ENCODE data around the gene SPRED2. TPM values are rescaled to one million over a fixed set of nuclear protein-coding genes. Genes with fewer than 3 reads are reported as not detected.
"Not testable (repeated sequence)": the region's sequence is repeated elsewhere in the genome, so short reads cannot be mapped to it uniquely, and the experiment has no call there.

SPRED2 gene
- total RNA-seq, 2 experiments from 2014 or later: 12.2 to 12.6 TPM

DNA sequence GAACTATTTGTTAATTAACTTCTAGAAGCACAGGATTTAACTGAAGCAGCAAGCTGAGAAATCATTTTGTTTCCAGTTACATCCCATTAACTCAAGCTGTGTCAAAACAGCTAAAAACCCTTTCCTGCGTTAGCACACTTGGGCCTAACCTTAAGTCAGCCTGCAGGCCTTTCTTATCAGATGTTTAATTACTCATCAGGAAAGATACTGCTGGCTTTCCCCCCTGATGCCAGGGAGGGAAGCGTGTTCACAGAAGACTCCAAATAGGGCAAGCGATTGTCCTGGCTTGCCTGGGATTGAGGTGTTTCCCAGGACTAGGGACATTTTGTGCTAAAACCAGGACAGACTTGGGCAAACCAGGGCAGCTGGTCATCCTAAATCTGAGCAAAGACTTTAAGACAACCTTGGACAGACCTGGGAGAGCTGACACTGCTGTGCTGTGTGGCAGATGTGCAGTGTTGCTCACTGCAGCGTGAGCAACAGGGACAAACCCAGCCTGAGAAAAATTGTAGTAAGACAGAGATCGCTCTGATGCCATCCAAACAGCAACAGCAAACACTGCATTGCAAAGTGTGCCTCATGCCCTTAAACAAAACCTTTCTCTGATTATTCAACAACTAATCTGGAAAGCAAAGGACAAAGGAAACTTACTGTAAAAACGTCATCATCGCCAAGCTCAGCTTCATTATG lies 100.9 kb downstream of the SPRED2 start:
- Mint-ChIP-seq H3K27ac (no peak overlapping the region), H3K36me3 (ENCODE audit: low read depth) (peaks cover 10% of the 10 kb centered on the region), H3K4me3 (no peak overlapping the region), H3K27me3 (no peaks in the 10 kb centered on the region), H3K4me1 (no peaks in the 10 kb centered on the region), H3K9me3 (no peaks in the 10 kb centered on the region)
- DNase-seq: no peak
- POLR2A ChIA-PET: no interaction called here
- CTCF ChIA-PET: interaction anchor here (1.9 kb wide), 1 partner anchor 10 kb away, joined by 6 read pairs; no protein-coding TSS in a partner anchor

DNA sequence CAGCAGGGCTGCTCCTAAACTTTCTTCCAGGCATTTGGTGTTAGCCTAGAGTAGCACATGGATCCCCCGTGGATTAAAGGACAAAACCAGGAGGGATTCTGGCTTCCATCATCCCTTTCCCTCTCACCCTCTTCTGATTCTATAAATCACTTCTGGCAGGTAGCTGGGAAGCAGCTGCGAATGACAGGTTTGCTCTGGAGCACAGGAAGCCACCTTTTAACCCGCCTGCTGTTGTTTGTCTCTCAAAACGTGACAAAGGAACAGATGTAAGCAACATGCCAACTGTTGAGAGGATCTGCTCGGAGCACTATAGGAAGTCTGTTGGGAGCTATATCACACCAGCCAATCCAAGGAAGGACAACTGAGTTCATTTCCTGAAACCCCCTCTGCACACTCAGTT lies 102.9 kb downstream of the SPRED2 start:
- Mint-ChIP-seq H3K4me1 (no peaks in the 10 kb centered on the region), H3K36me3 (ENCODE audit: low read depth) (peaks cover 9% of the 10 kb centered on the region), H3K4me3 (no peak overlapping the region), H3K27me3 (no peaks in the 10 kb centered on the region), H3K9me3 (no peaks in the 10 kb centered on the region), H3K27ac (no peak overlapping the region)
- POLR2A ChIA-PET: no interaction called here
- no peak for DNase-seq
- CTCF ChIA-PET: no interaction called here

DNA sequence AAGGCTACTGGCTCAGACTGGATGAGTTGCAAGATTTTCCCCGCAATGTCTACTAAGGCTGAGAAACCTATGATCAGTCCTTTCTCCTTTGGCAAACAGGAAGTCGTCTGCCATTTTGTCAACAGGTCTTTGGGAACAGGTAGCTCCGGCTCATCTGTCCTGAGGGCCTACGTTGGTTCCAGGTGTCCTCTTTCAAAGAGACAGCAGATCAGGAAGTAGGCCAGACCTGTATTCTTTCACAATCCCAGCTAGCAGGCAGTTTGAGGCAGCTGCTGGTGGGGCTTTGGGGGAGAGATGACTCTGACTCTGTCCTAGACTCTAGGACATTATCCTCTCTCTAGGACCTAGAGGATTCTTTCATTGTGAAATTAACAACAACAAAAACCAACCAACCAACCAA lies 106.1 kb downstream of the SPRED2 start:
- Mint-ChIP-seq H3K27ac (no peak overlapping the region), H3K4me3 (no peak overlapping the region), H3K4me1 (peaks cover 3% of the 10 kb centered on the region), H3K36me3 (ENCODE audit: low read depth) (peaks cover 8% of the 10 kb centered on the region), H3K9me3 (no peaks in the 10 kb centered on the region), H3K27me3 (no peaks in the 10 kb centered on the region)
- CTCF ChIA-PET: no interaction called here
- no peak for DNase-seq
- POLR2A ChIA-PET: no interaction called here

DNA sequence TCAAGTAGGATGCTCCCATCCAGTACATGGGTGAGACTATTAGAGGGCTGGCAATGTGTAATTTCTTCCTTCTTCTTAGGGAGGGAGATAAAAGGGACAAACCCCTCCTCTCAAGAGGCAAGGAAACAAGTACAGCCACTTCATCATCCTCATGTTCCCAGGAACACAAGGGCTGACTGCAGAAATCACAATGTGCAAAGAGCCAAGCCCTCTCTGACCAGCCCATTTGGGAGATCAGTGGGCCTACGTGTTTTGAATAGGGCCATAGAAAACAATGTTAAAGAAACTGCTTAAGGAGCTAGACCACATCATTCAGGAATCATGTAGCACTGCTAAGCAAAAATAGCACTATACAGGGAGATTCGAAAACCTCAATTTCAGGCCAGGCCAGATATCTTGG lies 107.3 kb downstream of the SPRED2 start:
- Mint-ChIP-seq H3K4me1 (peaks cover 13% of the 10 kb centered on the region), H3K36me3 (ENCODE audit: low read depth) (peaks cover 8% of the 10 kb centered on the region), H3K9me3 (no peaks in the 10 kb centered on the region), H3K4me3 (no peak overlapping the region), H3K27me3 (no peaks in the 10 kb centered on the region), H3K27ac (no peak overlapping the region)
- ChIA-PET CTCF (interaction anchor here (1.0 kb wide), 1 partner anchor 249 kb away, joined by 3 read pairs; no protein-coding TSS in a partner anchor), POLR2A (no interaction called here)
- DNase-seq: no peak

DNA sequence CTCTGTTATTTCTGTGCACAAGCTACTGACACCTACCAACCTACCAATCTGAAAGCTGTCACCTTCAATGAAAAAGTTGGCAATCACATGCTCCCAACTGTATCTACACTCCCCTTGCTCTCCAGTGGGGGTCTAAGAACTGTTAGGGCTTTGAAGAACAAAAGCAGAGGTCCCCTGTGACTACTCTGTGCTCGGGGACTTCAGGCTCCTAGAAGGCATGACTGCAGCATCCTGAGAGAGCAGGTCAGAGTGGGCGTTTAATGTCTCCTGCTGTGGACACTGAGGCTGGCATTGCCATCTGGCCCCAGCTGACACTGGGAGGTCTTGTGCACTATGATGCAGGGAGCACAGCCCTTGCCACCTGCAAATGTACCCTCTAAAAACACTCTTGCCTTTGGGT lies 111.5 kb downstream of the SPRED2 start:
- Mint-ChIP-seq H3K27ac (peak overlapping the region; percentile 90), H3K4me3 (no peak overlapping the region), H3K4me1 (peaks cover 38% of the 10 kb centered on the region), H3K36me3 (ENCODE audit: low read depth) (peaks cover 24% of the 10 kb centered on the region), H3K27me3 (no peaks in the 10 kb centered on the region), H3K9me3 (no peaks in the 10 kb centered on the region)
- no peak for DNase-seq
- ChIA-PET POLR2A (interaction anchor here (1.2 to 2.9 kb wide), 9 partner anchors 20 to 115 kb away, joined by 5 to 39 read pairs (median 12); partner anchors contain the start of genes ACTR2 and SPRED2), CTCF (interaction anchor here (0.8 to 1.8 kb wide), 12 partner anchors 12 to 253 kb away, joined by 3 to 8 read pairs (median 4); no protein-coding TSS in a partner anchor)

DNA sequence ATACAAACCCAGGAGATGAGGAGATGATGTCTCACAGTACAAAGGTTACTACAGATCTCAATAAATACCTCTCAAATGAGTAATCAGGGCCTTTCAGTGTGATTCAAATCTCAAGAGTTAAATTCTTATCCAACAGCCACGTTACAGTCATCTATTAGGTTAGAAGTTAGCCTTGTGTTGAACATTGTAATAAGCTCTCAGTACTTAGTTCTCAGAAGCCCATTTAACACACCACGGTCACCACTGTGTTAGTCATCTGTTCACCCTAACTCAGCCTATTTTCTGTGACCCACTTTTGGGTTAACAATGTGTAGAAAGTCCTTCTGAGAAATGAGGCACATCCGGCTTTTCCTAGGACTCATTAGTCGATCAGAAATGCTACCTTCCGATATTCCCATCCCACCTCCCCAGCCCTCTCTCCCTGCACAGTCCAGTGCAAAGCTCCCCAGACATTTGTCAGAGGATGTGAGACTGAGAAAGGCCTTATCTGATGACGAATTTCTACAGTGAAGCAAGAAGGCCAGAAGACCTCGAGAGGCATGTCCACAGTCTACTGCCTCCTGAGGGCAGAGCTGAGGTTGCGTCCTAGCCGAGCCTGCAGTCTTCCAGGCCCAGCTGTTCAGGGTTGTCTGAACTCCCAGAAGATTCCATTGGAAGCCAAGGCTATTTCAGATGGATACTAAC lies 112.2 kb downstream of the SPRED2 start:
- DNase-seq: peak; percentile 43
- H3K27me3 Mint-ChIP-seq: no peaks in the 10 kb centered on the region
- POLR2A ChIA-PET: interaction anchor here (0.7 to 2.9 kb wide), 11 partner anchors 20 to 116 kb away, joined by 3 to 39 read pairs (median 6); partner anchors contain the start of genes ACTR2 and SPRED2
- H3K36me3 Mint-ChIP-seq (ENCODE audit: low read depth): peaks cover 26% of the 10 kb centered on the region
- CTCF ChIA-PET: interaction anchor here (0.7 to 1.8 kb wide), 15 partner anchors 13 to 234 kb away, joined by 3 to 8 read pairs (median 4); no protein-coding TSS in a partner anchor
- H3K4me1 Mint-ChIP-seq: peaks cover 38% of the 10 kb centered on the region
- no peaks in the 10 kb centered on the region for H3K9me3 Mint-ChIP-seq
- H3K4me3 Mint-ChIP-seq: peak overlapping the region; percentile 48
- H3K27ac Mint-ChIP-seq: peak overlapping the region; percentile 90

DNA sequence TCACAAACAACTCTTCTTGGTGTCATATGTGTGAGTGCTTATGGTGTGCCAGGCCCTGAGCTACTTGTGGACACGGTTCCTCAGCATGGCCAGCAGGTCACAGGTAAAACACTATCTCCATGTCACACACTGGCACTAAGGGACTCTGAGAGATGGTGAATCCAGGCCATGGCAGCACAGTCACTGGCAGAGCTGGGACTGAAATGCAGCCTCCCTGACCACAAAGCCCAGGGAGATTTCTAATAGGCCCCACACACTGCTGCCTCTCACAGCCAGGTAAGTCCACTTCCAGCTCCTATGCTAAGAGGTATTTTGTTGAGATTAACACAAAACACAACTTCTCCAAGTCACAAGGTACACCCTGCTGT lies 112.7 kb downstream of the SPRED2 start:
- peak overlapping the region; percentile 90 for H3K27ac Mint-ChIP-seq
- CTCF ChIA-PET: interaction anchor here (0.7 to 1.8 kb wide), 11 partner anchors 15 to 234 kb away, joined by 3 to 8 read pairs (median 4); no protein-coding TSS in a partner anchor
- no peaks in the 10 kb centered on the region for H3K27me3 Mint-ChIP-seq
- peak overlapping the region; percentile 12 for H3K4me3 Mint-ChIP-seq
- no peak for DNase-seq
- peaks cover 38% of the 10 kb centered on the region for H3K4me1 Mint-ChIP-seq
- H3K9me3 Mint-ChIP-seq: no peaks in the 10 kb centered on the region
- POLR2A ChIA-PET: interaction anchor here (0.7 to 2.9 kb wide), 13 partner anchors 15 to 117 kb away, joined by 3 to 39 read pairs (median 6); partner anchors contain the start of genes ACTR2 and SPRED2
- peaks cover 28% of the 10 kb centered on the region for H3K36me3 Mint-ChIP-seq (ENCODE audit: low read depth)

DNA sequence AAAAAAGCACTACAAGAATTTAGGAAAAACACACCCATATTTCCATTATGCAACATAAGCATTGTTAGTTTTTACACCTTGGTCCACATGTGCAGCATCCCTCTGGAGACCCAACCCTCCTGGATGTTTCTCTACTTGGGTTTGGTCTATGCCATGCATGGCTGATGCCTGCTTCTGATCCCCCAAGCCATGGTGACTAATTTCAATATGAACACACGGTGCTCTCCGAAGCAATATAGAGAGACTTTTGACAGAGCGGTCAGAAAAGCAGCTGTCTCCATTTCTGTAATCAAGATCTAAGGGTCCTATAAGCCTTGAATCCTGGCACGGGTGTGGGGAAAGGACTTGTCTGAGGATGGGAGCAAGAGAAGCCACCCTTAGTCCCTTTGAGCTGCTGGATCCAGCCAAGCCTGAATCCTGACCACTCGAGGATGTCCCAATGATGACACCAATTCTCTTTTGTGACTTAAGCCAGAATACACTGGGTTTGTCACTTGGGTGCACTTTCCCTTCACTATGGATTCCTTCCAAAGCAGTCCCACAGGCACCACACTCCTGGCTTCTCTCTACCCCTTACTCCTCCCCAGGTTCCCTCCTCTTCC lies 113.2 kb downstream of the SPRED2 start:
- H3K4me1 Mint-ChIP-seq: peaks cover 38% of the 10 kb centered on the region
- ChIA-PET POLR2A (interaction anchor here (0.8 to 2.9 kb wide), 9 partner anchors 15 to 117 kb away, joined by 4 to 39 read pairs (median 12); partner anchors contain the start of gene SPRED2), CTCF (interaction anchor here (1.1 to 1.6 kb wide), 4 partner anchors 15 to 64 kb away, joined by 3 to 5 read pairs (median 4); no protein-coding TSS in a partner anchor)
- peak overlapping the region; percentile 12 for H3K4me3 Mint-ChIP-seq
- no peak for DNase-seq
- no peaks in the 10 kb centered on the region for H3K9me3 Mint-ChIP-seq
- no peaks in the 10 kb centered on the region for H3K27me3 Mint-ChIP-seq
- H3K36me3 Mint-ChIP-seq (ENCODE audit: low read depth): peaks cover 32% of the 10 kb centered on the region
- H3K27ac Mint-ChIP-seq: peak overlapping the region; percentile 90

DNA sequence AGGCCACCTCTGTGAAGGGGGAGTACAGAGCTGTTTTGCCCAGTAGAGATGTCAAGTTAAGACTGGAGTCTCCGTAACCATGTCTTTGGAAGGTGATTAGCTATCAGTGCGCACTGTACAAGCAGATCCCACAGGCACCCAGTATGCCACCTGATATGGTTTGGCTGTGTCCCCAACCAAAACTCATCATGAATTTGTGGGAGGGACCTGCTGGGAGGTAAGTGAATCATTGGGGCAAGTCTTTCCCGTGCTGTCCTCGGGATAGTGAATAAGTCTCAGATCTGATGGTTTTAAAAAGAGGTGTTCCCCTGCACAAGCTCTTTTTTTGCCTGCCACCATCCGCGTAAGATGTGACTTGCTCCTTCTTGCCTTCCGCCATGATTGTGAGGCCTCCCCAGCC lies 114.6 kb downstream of the SPRED2 start:
- Mint-ChIP-seq H3K4me3 (no peak overlapping the region), H3K27me3 (no peaks in the 10 kb centered on the region), H3K36me3 (ENCODE audit: low read depth) (peaks cover 43% of the 10 kb centered on the region), H3K4me1 (peaks cover 36% of the 10 kb centered on the region), H3K9me3 (no peaks in the 10 kb centered on the region), H3K27ac (no peak overlapping the region)
- ChIA-PET CTCF (no interaction called here), POLR2A (no interaction called here)
- peak; percentile 1 for DNase-seq

DNA sequence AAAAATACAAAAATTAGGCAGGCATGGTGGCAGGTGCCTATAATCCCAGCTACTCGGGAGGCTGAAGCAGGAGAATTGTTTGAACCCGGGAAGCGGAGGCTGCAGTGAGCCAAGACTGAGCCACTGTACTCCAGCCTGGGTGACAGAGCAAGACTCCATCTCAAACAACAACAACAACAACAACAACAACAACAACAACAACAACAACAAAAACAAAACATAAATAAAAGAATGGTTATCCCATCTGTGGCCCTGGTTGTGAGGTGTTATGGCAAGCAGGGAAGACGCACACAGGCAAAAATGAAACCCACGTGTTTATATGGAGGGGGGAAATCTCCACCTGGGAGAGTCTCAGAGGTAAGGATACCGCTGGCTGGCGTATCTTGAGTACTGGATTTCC lies 115.0 kb downstream of the SPRED2 start:
- H3K36me3 Mint-ChIP-seq (ENCODE audit: low read depth): peaks cover 48% of the 10 kb centered on the region
- peaks cover 36% of the 10 kb centered on the region for H3K4me1 Mint-ChIP-seq
- POLR2A ChIA-PET, H3K27me3 Mint-ChIP-seq, H3K27ac Mint-ChIP-seq, H3K9me3 Mint-ChIP-seq, DNase-seq, H3K4me3 Mint-ChIP-seq: not testable (repeated sequence)
- CTCF ChIA-PET: interaction anchor here (1.0 kb wide), 1 partner anchor 45 kb away, joined by 3 read pairs; no protein-coding TSS in a partner anchor

DNA sequence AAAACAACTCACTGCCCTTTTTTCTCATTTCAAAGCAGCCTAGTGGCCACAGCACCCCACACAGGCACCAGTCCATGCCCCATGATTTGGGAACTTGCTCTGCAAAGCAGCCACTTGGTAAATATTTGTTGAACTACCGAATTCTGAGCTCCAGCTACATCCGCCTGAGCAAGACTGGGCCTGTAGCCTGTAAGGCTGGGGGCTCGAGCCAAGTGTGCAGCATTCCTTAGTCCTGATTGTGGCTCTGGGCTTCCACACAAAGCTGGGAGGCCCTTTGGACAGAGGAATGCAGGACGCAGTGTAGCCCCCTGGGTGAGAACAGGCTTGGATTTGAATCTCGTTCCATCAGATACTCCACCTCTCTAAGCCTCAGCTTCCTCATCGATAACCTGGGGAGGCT lies 116.3 kb downstream of the SPRED2 start:
- peaks cover 48% of the 10 kb centered on the region for H3K36me3 Mint-ChIP-seq (ENCODE audit: low read depth)
- POLR2A ChIA-PET: no interaction called here
- no peak for DNase-seq
- CTCF ChIA-PET: no interaction called here
- peaks cover 35% of the 10 kb centered on the region for H3K4me1 Mint-ChIP-seq
- H3K4me3 Mint-ChIP-seq: no peak overlapping the region
- no peaks in the 10 kb centered on the region for H3K27me3 Mint-ChIP-seq
- H3K9me3 Mint-ChIP-seq: no peaks in the 10 kb centered on the region
- no peak overlapping the region for H3K27ac Mint-ChIP-seq

DNA sequence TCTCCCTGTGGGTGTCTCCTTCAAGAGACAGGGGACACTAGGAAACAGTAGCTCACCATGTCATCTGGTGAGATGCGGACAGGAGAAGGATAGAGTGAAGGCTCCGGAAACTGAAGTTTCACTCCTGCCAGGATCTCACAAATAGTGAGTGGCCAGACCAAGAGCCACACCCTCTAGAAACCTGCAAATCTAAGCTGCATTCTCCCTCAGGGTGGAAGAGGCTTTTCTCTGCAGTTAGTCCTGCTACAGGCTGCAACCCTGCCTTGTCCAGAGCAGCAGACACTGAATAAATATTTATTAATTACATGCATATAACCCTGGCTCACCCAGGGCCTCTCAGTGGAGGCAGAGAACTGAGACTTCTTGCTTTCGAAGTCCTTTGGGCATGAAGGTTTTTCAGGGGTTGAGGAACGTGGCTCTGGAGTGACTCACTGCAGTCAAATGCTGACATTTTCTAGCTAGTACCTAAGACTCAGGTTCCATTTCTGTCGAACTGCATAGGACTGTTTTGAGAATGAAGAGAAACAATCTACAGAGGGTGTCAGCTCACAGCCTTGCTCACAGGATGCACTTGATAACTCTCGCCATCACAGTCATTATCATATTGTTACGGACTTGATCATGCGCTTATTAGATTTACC lies 117.5 kb downstream of the SPRED2 start:
- peaks cover 23% of the 10 kb centered on the region for H3K4me1 Mint-ChIP-seq
- peaks cover 48% of the 10 kb centered on the region for H3K36me3 Mint-ChIP-seq (ENCODE audit: low read depth)
- no peaks in the 10 kb centered on the region for H3K27me3 Mint-ChIP-seq
- CTCF ChIA-PET: no interaction called here
- no peak overlapping the region for H3K27ac Mint-ChIP-seq
- H3K9me3 Mint-ChIP-seq: no peaks in the 10 kb centered on the region
- no peak overlapping the region for H3K4me3 Mint-ChIP-seq
- POLR2A ChIA-PET: no interaction called here
- DNase-seq: no peak

DNA sequence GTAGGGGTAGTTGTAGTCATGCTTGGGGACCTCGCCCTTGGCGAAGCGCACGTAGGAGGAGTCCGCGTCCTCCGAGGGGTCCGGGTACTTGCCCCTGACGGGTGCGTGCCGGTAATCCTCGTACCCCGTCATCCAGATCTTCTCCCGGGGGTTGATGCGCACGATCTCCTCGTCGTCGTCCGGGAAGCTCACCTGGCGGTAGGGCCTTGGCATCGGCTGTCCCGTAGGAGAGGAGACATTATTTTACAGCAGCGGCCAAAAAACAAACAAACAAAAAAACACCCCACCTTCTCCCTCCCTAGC lies 118.5 kb downstream of the SPRED2 start:
- no peak for DNase-seq
- H3K9me3 Mint-ChIP-seq: no peaks in the 10 kb centered on the region
- peaks cover 13% of the 10 kb centered on the region for H3K4me1 Mint-ChIP-seq
- ChIA-PET POLR2A (no interaction called here), CTCF (no interaction called here)
- H3K27me3 Mint-ChIP-seq: no peaks in the 10 kb centered on the region
- H3K36me3 Mint-ChIP-seq (ENCODE audit: low read depth): peaks cover 44% of the 10 kb centered on the region
- H3K4me3 Mint-ChIP-seq: no peak overlapping the region
- no peak overlapping the region for H3K27ac Mint-ChIP-seq

Measured in activated CD4-positive, alpha-beta memory T cell treated with anti-CD3 and anti-CD28 coated beads, Interleukin-2, amount 10 ng/mL, durations not matched to agents 7 days and 5 days (primary cell).